ENCODE results near the gene TRPM3.

Gene TRPM3

GRCh38 chr9:71097671-71098070, 23.8 kb downstream of the TRPM3 start:
- no peak for DNase-seq (ENCODE audit: low spot score)

DNA sequence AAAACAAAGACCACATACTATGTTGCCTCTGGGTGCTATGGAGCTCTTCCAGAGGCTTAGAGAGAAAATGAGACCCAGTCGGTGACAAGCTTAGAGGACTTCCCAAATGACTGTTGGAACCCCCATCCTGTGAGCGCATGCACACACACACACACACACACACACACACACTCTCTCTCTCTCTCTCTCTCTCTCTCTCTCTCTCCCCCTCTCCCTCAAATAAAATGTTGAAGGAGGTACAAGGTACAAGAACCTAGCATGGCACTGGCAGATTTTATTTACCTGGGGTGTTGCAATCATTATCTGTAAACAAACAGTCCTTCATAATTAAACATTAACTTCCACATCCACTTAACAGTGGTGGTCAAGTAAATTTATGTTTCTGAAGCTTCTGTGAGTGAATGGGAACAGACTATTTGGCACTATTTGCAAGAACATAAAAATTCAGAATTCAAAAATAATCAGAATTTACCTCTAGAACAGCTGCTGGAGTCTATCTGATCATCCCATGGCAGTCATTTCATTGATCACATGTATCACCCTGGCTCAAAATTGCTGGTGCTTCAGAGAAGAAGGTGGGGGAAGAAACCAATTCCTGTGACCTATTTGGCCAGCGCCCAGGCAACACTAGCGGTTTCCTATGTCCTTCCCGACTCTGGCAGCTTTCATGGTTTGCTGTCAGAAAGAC, 24.9 kb downstream of the TRPM3 start:
- DNase-seq (ENCODE audit: low spot score) = no peak

DNA sequence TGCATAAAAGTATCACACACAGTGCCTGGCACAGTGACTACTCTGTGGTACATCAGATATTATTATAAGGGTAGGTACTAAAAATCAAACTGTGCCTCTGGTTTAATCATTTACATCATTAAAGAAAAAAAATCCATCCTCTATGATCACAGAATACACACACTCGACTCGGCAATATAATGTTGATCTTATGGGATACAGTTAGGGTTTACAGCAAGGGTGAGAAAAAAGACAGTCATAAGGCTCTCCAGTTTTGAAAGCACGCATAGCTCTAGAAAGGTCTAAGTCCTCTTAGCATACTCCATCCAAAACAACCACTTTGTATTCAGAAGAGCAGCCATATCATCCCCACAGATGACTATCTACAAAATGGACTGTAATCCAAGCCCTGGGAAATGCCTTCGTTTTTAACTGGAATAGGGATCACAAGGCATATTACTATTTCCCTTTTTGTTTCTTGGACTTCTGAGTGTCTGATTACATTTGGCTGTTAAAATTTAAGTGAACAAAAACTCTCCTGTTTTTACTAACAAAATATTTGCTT, 26.6 kb downstream of the TRPM3 start:
- DNase-seq (ENCODE audit: low spot score) = no peak

DNA sequence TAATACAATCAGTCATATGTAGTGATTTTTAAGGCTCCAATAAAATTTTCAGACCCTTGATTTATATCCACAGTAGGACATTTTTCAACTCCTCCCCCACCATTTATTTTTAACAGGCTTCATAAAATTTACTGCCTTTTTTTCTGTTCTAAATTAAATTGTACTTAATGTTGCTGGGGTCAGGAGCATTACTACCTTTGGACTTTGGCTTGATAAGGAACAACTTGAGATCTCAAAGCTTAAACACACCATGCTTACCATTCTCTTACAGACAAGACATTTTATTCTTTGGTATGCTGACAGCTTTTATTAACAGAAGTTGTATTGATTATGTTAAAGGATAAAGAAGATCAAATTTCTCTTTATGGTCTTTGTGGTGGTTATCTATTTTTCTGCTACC, 30.5 kb downstream of the TRPM3 start:
- no peak for DNase-seq (ENCODE audit: low spot score)

DNA sequence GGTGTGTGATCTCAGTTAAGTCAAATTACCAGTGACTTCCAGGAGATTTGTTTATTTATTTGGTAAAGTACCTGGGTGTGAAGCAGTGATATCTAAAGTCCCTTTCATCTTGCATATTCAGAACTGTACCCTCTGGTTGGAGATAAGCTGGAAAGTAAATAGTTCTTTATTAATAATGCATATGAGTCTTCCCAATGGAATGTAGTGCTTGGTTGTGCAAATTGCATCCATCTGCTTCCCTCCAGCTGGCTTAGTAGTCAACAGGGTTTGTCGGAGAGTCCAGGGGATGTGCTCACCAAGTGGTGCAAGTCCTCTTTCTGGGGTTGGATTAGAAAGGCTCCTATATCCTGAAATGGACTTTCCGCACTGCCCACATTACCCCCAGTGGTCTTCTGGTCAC, 42.0 kb downstream of the TRPM3 start:
- no peak for DNase-seq (ENCODE audit: low spot score)

DNA sequence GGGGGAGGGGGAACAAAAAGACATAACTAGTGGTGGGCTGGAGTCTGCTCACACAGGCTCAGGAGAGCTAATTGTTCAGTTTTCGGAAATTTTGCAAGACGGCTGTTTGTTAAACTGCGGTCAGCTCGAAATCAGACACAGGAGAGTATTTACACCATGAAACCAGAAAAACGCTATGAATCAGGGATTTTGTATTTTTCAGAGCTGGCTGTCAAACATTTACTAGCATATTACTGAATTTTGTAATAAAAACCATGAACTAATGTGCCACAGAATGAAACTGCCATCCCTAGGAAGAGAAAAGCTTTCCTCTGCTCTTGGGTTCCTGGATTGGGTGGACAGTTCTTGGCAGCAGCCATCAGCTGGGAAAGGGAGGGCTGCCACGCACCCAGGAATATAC, 45.3 kb downstream of the TRPM3 start:
- DNase-seq (ENCODE audit: low spot score) = no peak

- no peak for DNase-seq (ENCODE audit: low spot score)
These were observed 47.9 kb downstream of the TRPM3 start for GRCh38 chr9:71073494-71073893.

- DNase-seq (ENCODE audit: low spot score) = no peak
These were observed 48.8 kb downstream of the TRPM3 start for GRCh38 chr9:71072587-71072986.

- no peak for DNase-seq (ENCODE audit: low spot score)
These were observed 49.8 kb downstream of the TRPM3 start for GRCh38 chr9:71071633-71072032.

DNA sequence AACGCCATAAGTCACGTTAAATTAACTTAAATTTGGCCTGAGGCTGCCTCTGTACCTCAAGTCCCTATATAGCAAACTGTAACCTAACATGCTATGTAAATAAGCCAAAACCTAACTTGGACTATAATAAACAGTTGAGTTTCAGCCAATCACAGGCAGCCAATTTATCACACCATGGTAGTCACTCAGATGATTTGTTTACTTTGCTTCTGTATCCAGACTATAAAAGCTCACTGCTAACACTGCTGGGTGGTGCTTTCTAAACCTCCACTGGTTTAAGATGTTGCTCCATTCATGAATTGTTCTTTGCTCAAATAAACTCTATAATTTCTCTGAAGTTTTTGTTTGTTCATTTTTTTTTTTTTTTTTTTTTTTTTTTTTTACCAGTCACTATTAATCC, 62.8 kb downstream of the TRPM3 start:
- no peak for DNase-seq (ENCODE audit: low spot score)

DNA sequence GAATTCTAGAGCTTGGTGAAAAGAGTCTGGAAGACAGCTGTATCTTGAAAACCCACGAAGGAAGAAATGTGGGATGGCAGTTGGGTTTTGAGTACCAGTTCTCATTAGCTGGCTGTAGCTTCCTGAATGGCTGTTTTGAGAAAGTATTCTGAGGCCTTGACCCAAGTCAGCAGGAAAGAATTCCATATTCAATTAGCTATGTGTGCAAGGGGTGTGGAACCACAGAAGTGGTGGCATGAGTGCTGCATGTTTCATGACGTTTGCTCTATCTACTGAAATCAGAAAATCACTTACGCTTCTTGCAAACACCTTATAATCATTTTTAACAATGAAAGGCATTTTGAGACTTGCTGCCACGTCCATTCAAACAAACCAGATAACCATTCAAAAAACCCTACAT, 69.1 kb downstream of the TRPM3 start:
- DNase-seq (ENCODE audit: low spot score) = no peak

DNA sequence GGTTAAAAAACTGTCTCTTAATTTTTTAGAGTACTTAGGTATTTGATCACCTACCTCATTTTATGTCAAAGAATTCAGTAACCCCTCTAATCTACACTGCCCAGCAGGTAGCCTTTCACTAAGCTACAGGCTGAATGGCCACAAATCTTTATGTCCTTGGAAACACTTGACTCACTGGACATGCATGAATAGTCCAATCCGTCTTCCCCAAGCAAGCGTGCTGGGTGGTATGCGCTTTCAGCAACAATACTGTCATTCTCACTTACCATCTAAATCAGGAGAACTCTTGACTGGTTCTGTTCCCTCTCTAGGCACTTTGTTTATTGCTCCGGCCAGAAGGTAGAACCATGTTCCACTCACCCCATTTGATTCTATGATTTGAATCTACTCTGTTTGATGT, 73.1 kb downstream of the TRPM3 start:
- no peak for DNase-seq (ENCODE audit: low spot score)

GRCh38 chr9:71042448-71042990, 78.9 kb downstream of the TRPM3 start:
- DNase-seq (ENCODE audit: low spot score) = no peak

GRCh38 chr9:71037521-71037920, 83.9 kb downstream of the TRPM3 start:
- DNase-seq (ENCODE audit: low spot score) = no peak

- no peak for DNase-seq (ENCODE audit: low spot score)
These were observed 84.9 kb downstream of the TRPM3 start for GRCh38 chr9:71036501-71036900.

DNA sequence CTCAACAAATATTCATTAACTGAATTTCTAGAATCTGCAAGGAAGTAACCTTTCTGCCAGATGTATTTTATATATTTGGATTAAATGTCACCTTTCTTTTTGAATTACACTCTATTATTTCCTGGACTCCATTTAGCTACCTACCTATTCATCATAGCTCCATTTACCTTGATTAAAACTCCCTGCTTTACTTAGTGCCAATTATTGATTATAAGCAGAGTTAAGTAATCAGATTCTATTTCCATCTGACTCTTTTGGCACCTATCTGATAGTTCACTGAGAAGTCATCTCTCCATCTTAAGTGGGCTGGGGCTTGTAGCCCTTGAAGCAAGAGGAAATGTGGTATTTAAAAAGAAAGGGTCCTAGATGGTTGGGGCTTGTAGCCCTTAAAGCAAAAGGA, 88.6 kb downstream of the TRPM3 start:
- no peak for DNase-seq (ENCODE audit: low spot score)

DNA sequence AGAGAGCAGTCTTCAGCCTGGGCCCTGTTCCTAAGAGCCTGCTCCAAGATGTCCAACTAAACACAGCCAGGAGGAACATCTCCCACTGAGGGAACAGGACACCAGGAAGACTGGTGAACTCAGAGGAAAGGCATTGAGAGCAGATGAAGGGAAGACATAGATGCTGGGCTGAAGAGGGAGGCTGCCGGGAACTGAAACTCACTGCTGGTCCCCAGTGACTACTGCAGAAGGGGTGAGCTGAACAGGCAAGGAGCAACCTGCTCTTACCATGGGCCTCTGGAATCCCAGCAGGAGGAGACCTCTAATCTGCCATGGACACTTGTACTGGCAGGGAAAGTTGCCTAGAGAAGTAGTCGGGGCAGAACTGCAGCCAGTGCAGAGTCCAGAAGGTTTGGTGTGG, 95.7 kb downstream of the TRPM3 start:
- no peak for DNase-seq (ENCODE audit: low spot score)

GRCh38 chr9:71025201-71025600, 96.2 kb downstream of the TRPM3 start:
- no peak for DNase-seq (ENCODE audit: low spot score)

DNA sequence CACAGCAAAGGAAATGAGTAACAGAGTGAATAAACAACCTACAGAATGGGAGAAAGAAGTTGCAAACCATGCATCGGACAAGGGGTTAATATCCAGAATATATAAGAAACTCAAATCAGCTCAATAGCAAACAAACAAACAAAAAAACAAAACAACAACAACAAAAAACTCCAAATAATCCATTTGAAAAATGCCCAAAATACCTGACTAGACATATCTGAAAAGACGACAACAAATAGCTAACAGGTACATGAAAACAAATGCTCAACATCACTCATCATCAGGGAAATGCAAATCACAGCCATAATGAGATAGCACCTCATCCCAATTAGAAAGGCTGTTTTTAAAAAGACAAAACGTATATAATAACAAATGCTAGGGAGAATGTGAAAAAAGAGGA, 111.2 kb downstream of the TRPM3 start:
- DNase-seq (ENCODE audit: low spot score) = no peak

DNA sequence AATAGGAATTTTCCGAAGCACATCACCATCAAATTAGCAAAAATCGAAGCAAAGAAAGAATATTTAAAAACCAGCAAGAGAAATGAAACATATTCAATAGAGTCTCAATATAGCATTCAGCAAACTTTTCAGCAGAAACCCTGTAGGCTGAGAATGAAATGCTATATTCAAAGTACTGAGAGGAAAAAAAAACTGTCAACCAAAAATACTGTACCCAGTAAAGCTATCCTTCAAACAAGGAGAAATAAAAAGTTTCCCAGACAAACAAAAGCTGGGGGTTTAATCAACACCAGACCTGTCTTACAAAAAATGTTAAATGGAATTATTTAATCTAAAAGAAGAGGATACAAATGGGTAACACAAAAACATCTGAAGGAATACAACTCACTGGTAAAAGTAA, 116.0 kb downstream of the TRPM3 start:
- no peak for DNase-seq (ENCODE audit: low spot score)

DNA sequence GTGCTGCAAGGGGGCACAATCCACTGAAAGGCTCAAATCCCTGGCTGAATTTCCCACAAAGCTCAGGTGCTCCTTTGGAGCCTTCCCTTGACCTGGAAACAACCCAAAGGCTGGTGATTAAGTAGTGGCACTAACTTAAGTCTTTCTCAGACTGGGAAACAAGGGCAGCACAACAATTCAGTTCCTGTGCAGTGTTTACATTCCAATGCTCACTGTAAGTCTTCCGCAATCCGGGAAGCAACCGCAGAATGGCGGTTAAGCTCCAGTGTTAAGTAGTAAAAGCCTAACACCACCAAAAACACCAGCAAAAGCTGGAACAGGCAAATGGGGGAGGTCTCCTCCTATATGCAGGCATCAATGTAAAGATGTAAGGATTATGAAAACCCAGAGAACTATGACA, 117.2 kb downstream of the TRPM3 start:
- DNase-seq (ENCODE audit: low spot score) = no peak

DNA sequence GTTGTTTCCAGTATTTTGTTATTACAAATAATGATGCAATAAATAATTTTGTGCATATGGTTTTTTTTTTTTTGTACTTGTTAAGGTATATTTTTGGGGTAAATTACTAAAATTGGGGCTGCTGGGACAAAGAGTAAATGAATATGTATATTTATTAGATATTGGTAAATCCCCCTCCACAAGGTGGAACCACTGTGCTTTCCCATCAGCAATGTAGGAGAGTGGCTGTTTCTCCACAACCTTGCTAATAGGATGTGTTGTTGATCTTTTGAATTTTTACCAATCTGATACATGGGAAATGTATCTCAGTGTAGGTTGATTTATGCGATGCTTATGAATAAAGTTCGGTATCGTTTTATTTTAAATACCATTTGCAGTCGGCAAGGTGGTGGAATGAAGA, 118.1 kb downstream of the TRPM3 start:
- no peak for DNase-seq (ENCODE audit: low spot score)

DNA sequence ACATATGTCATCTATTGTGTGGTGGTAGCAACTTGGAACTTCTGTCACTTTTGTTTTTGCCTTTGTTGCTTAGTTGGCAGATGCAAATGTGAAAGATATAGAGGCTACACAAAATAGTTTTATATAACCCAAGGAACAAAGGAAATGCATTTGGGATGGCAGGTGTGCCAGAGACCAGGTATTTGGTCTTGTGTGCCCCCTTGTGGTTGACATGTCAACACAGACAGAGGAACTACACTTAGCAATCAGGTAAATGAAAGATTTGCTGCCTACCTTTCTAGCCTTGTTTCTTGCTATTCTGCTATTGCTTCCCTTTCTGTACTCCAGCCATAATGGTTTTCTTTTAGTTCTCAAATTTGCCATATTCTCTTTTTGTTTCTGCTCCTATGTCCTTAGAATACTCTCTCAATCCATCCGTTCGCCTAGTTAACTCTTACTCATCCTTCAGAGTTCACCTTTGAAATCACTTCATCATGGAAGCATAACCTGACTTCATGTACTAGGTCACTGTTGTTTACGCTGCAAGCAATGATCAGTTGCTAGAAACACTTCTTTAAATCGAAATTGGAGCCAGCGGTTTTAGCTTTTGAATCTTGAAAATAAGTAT, 119.5 kb downstream of the TRPM3 start:
- DNase-seq (ENCODE audit: low spot score) = peak; percentile 2

- no peak for DNase-seq (ENCODE audit: low spot score)
These were observed 122.5 kb downstream of the TRPM3 start for GRCh38 chr9:70998962-70999361.
